HEK293 (cell line): ENCODE data around the gene CNTNAP4.

ENCODE experiments used
- CTCF ChIA-PET: fragments of 350-600 bp; formaldehyde crosslinking; extraction: SDS; loops from one replicate; lab custom pipeline; 2021; ENCODE audit warnings: antibody characterized with exemption; lab: Yijun Ruan, JAX
- POLR2A ChIA-PET: fragments of 300-600 bp; formaldehyde crosslinking; extraction: SDS; loops from one replicate; lab custom pipeline; 2020; ENCODE audit warnings: antibody characterized with exemption, inconsistent platforms; lab: Yijun Ruan, JAX
- H3K27ac ChIP-seq: fragments of 200-500 bp; sonication (Bioruptor generic); 2 replicates; pipeline ENCODE4 v1.5.1; 2014; ENCODE audit warnings: low read depth, low read length, control low read depth, inconsistent platforms; ENCODE audit errors: extremely low read depth
- H3K36me3 ChIP-seq, 2 experiments: fragments of 200-500 bp in 1 of 2; sonication (Bioruptor generic) in 1 of 2; 1 replicate in 1 of 2; 2 replicates in 1 of 2; pipeline ENCODE4 v1.5.1; 2014 to 2017; ENCODE audit warnings: inconsistent platforms in 2 of 2, low read length in 2 of 2; ENCODE audit not compliant: control insufficient read depth in 2 of 2, insufficient read depth in 1 of 2
- H3K4me1 ChIP-seq: fragments of 200-500 bp; sonication (Bioruptor generic); 2 replicates; pipeline ENCODE4 v1.5.1; 2014; ENCODE audit warnings: mild to moderate bottlenecking, low read length, inconsistent platforms; ENCODE audit not compliant: control insufficient read depth, insufficient read depth
- H3K4me3 ChIP-seq: 2 replicates; pipeline ENCODE4 v1.5.1; 2011; ENCODE audit warnings: low read depth, mild to moderate bottlenecking, control low read depth, low read length, moderate library complexity
- H3K9me3 ChIP-seq: fragments of 200-500 bp; sonication (Bioruptor generic); 2 replicates; pipeline ENCODE4 v1.5.1; 2014; ENCODE audit warnings: low read depth, low read length, inconsistent platforms; ENCODE audit not compliant: control insufficient read depth, insufficient read depth
- EGR2 ChIP-seq: fragments of 450-650 bp; formaldehyde crosslinking; IDR thresholded peaks from 2 replicates; pipeline ENCODE4 v1.5.1; 2016; ENCODE audit warnings: low read depth, missing biosample characterization, missing genetic modification characterization
- KLF7 ChIP-seq: fragments of 450-650 bp; formaldehyde crosslinking; IDR thresholded peaks from 2 replicates; pipeline ENCODE4 v1.5.1; 2016; ENCODE audit warnings: missing biosample characterization, missing genetic modification characterization, borderline replicate concordance
- MEIS1 ChIP-seq: sonication (generic); formaldehyde crosslinking; IDR thresholded peaks from 2 replicates; pipeline ENCODE4 v1.8.1; 2022; ENCODE audit warnings: missing genetic modification reagents, mild to moderate bottlenecking, borderline replicate concordance
- SP7 ChIP-seq: fragments of 450-650 bp; formaldehyde crosslinking; IDR thresholded peaks from 2 replicates; pipeline ENCODE4 v1.5.1; 2016; ENCODE audit warnings: missing biosample characterization, missing genetic modification characterization
- ZBTB48 ChIP-seq: fragments of 450-650 bp; formaldehyde crosslinking; IDR thresholded peaks from 2 replicates; pipeline ENCODE4 v1.5.1; 2016; ENCODE audit warnings: missing biosample characterization, missing genetic modification characterization
- ZFP3 ChIP-seq: fragments of 450-650 bp; formaldehyde crosslinking; IDR thresholded peaks from 2 replicates; pipeline ENCODE4 v1.5.1; 2016; ENCODE audit warnings: low read depth, missing biosample characterization, missing genetic modification characterization
- ZFP37 ChIP-seq: fragments of 450-650 bp; formaldehyde crosslinking; IDR thresholded peaks from 2 replicates; pipeline ENCODE4 v1.5.1; 2016; ENCODE audit warnings: missing biosample characterization, missing genetic modification characterization
- ZNF138 ChIP-seq: fragments of 450-650 bp; formaldehyde crosslinking; IDR thresholded peaks from 2 replicates; pipeline ENCODE4 v1.5.1; 2016; ENCODE audit warnings: missing biosample characterization, missing genetic modification characterization, borderline replicate concordance
- ZNF19 ChIP-seq: fragments of 450-650 bp; formaldehyde crosslinking; IDR thresholded peaks from 2 replicates; pipeline ENCODE4; 2016; ENCODE audit warnings: missing biosample characterization, missing genetic modification characterization, low read depth
- ZNF274 ChIP-seq, 2 experiments: fragments of 200-500 bp in 1 of 2; fragments of 450-650 bp in 1 of 2; sonication (Bioruptor generic) in 1 of 2; formaldehyde crosslinking in 1 of 2; IDR thresholded peaks; 2 replicates each; pipeline versions ENCODE4 v1.5.1 to v1.6.1; 2014 to 2016; ENCODE audit warnings: borderline replicate concordance in 1 of 2, inconsistent platforms in 1 of 2, low read length in 1 of 2, missing biosample characterization in 1 of 2, missing genetic modification characterization in 1 of 2
- ZNF341 ChIP-seq: fragments of 450-650 bp; formaldehyde crosslinking; IDR thresholded peaks from 2 replicates; pipeline ENCODE4; 2016; ENCODE audit warnings: low read depth, missing biosample characterization, missing genetic modification characterization
- ZNF391 ChIP-seq: fragments of 450-650 bp; formaldehyde crosslinking; IDR thresholded peaks from 2 replicates; pipeline ENCODE4 v1.5.1; 2016; ENCODE audit warnings: low read depth, missing biosample characterization, missing genetic modification characterization, borderline replicate concordance
- ZNF394 ChIP-seq: fragments of 450-650 bp; formaldehyde crosslinking; IDR thresholded peaks from 2 replicates; pipeline ENCODE4 v1.5.1; 2016; ENCODE audit warnings: missing biosample characterization, missing genetic modification characterization, mild to moderate bottlenecking, moderate library complexity, borderline replicate concordance
- ZNF544 ChIP-seq: fragments of 450-650 bp; formaldehyde crosslinking; IDR thresholded peaks from 2 replicates; pipeline ENCODE4 v1.5.0; 2017; ENCODE audit warnings: missing biosample characterization, missing genetic modification characterization
- ZNF777 ChIP-seq: fragments of 450-650 bp; formaldehyde crosslinking; IDR thresholded peaks from 2 replicates; pipeline ENCODE4 v1.5.1; 2017; ENCODE audit warnings: missing biosample characterization, missing genetic modification characterization, borderline replicate concordance
- ZNF830 ChIP-seq: fragments of 450-650 bp; IDR thresholded peaks from 2 replicates; pipeline ENCODE4 v1.5.0; 2018; ENCODE audit warnings: missing biosample characterization, missing genetic modification characterization, low read depth, mild to moderate bottlenecking, moderate library complexity
- ZSCAN16 ChIP-seq: fragments of 450-650 bp; formaldehyde crosslinking; IDR thresholded peaks from 2 replicates; pipeline ENCODE4 v1.5.1; 2016; ENCODE audit warnings: missing biosample characterization, missing genetic modification characterization
- TF ChIP-seq, protein P1 (sequence below): fragments of 450-650 bp; formaldehyde crosslinking; IDR thresholded peaks from 2 replicates; pipeline ENCODE4 v1.5.1; 2016; ENCODE audit warnings: missing biosample characterization, missing genetic modification characterization
- TF ChIP-seq, protein P2 (sequence below): fragments of 450-650 bp; formaldehyde crosslinking; IDR thresholded peaks from 2 replicates; pipeline ENCODE4 v1.5.1; 2016; ENCODE audit warnings: missing biosample characterization, missing genetic modification characterization
- TF ChIP-seq, protein P3 (sequence below): fragments of 450-650 bp; formaldehyde crosslinking; IDR thresholded peaks from 2 replicates; pipeline ENCODE4 v1.5.1; 2017; ENCODE audit warnings: missing biosample characterization, missing genetic modification characterization

CNTNAP4 gene

DNA sequence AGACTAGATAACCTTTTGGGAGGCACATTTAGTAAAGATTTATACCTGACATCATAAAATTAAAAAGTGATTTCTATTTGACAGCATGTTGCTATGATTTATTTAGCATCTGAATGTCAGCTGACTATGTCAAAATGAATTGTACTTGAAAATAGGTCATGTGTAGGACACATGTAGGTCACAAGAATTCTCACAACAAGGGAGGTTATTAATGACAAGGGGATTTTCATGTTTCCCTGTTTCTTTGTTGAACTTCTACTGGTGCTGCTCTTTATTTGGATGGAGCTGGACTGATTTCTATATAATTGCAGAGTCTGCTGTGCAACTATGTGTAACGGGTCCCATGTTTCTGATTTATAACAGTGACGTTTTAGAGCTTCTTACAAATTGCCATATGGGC, 144.4 kb downstream of the CNTNAP4 start:
- Histone ChIP-seq H3K36me3 (no peaks in the 10 kb centered on the region), H3K9me3 (no peaks in the 10 kb centered on the region), H3K4me1 (no peaks in the 10 kb centered on the region), H3K27ac (no peak overlapping the region), H3K4me3 (no peak overlapping the region)
- ChIA-PET CTCF (no interaction called here), POLR2A (no interaction called here)
- TF ChIP-seq KLF7 (tag by site-specific recombination) (no peak), SP7 (no peak), MEIS1 (CRISPR knock-in tag) (no peak), ZNF341 (tag by site-specific recombination) (no peak), ZNF138 (tag by site-specific recombination) (no peak), ZBTB48 (tag by site-specific recombination) (no peak)
- TF ChIP-seq, all 188 proteins: peak for 0

DNA sequence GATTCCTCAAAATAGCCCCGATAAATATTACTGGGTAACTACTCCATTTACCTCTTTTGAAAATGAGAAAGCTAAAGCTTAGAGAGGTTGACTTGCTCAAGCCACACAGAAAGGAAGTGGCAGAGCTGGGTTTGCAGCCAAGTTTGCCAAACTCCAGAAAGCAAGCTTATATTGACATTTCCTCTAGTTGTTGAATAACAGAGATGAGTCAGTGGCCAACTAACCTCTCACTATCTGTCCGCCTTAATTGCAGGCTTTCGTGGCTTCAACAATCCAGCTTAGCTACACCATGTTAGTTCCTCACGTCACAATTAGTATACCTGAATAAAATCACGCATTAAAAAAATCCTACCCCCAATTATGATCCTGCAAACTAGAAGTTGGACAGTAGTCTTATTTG, 151.7 kb downstream of the CNTNAP4 start:
- no peaks in the 10 kb centered on the region for H3K36me3 ChIP-seq
- H3K4me3 ChIP-seq, result no peak overlapping the region
- no peak overlapping the region for H3K27ac ChIP-seq
- ChIA-PET CTCF (interaction anchor here (0.7 kb wide), 1 partner anchor 9 kb away, joined by 4 read pairs; no protein-coding TSS in a partner anchor), POLR2A (no interaction called here)
- H3K4me1 ChIP-seq, result no peaks in the 10 kb centered on the region
- H3K9me3 ChIP-seq, result no peaks in the 10 kb centered on the region
- TF ChIP-seq ZNF544 (tag by site-specific recombination) (no peak), ZFP37 (tag by site-specific recombination) (no peak), SP7 (no peak), ZNF391 (tag by site-specific recombination) (no peak), ZSCAN16 (no peak), ZFP3 (no peak), ZNF777 (no peak), ZNF19 (no peak), EGR2 (no peak), ZNF830 (tag by site-specific recombination) (no peak), ZNF274 (IDR thresholded peaks at IDR 0.05; ENCODE audit: low read length) (no peak), ZNF274 (tag by site-specific recombination; IDR thresholded peaks at IDR 0.05; ENCODE audit: borderline replicate concordance) (no peak), MEIS1 (CRISPR knock-in tag) (no peak), ZNF394 (no peak)
- TF ChIP-seq, protein P1, sequence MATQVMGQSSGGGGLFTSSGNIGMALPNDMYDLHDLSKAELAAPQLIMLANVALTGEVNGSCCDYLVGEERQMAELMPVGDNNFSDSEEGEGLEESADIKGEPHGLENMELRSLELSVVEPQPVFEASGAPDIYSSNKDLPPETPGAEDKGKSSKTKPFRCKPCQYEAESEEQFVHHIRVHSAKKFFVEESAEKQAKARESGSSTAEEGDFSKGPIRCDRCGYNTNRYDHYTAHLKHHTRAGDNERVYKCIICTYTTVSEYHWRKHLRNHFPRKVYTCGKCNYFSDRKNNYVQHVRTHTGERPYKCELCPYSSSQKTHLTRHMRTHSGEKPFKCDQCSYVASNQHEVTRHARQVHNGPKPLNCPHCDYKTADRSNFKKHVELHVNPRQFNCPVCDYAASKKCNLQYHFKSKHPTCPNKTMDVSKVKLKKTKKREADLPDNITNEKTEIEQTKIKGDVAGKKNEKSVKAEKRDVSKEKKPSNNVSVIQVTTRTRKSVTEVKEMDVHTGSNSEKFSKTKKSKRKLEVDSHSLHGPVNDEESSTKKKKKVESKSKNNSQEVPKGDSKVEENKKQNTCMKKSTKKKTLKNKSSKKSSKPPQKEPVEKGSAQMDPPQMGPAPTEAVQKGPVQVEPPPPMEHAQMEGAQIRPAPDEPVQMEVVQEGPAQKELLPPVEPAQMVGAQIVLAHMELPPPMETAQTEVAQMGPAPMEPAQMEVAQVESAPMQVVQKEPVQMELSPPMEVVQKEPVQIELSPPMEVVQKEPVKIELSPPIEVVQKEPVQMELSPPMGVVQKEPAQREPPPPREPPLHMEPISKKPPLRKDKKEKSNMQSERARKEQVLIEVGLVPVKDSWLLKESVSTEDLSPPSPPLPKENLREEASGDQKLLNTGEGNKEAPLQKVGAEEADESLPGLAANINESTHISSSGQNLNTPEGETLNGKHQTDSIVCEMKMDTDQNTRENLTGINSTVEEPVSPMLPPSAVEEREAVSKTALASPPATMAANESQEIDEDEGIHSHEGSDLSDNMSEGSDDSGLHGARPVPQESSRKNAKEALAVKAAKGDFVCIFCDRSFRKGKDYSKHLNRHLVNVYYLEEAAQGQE, result no peak
- TF ChIP-seq, protein P2, sequence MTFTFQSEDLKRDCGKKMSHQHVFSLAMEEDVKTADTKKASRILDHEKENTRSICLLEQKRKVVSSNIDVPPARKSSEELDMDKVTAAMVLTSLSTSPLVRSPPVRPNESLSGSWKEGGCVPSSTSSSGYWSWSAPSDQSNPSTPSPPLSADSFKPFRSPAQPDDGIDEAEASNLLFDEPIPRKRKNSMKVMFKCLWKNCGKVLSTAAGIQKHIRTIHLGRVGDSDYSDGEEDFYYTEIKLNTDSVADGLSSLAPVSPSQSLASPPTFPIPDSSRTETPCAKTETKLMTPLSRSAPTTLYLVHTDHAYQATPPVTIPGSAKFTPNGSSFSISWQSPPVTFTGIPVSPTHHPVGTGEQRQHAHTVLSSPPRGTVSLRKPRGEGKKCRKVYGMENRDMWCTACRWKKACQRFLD (tag by site-specific recombination), result no peak
- TF ChIP-seq, protein P3, sequence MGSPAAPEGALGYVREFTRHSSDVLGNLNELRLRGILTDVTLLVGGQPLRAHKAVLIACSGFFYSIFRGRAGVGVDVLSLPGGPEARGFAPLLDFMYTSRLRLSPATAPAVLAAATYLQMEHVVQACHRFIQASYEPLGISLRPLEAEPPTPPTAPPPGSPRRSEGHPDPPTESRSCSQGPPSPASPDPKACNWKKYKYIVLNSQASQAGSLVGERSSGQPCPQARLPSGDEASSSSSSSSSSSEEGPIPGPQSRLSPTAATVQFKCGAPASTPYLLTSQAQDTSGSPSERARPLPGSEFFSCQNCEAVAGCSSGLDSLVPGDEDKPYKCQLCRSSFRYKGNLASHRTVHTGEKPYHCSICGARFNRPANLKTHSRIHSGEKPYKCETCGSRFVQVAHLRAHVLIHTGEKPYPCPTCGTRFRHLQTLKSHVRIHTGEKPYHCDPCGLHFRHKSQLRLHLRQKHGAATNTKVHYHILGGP (tag by site-specific recombination), result no peak
